ENCODE measurements around the gene TMEM267.
A peak's percentile ranks its signal among the peaks of the same experiment; 100 is the strongest.
"Not testable (repeated sequence)": the region's sequence is repeated elsewhere in the genome, so short reads cannot be mapped to it uniquely, and the experiment has no call there.

The TMEM267 gene

GRCh38 chr5:43402524-43403066 lies 81.1 kb downstream of the TMEM267 start:
- not testable (repeated sequence) for DNase-seq (ENCODE audit: low read depth)

- DNase-seq (ENCODE audit: low read depth) = peak; percentile 20
Measured at GRCh38 chr5:43401827-43402226, 81.8 kb downstream of the TMEM267 start.

GRCh38 chr5:43400082-43400481 lies 83.6 kb downstream of the TMEM267 start:
- peak; percentile 27 for DNase-seq (ENCODE audit: low read depth)

- no peak for DNase-seq (ENCODE audit: low read depth)
Measured at GRCh38 chr5:43396762-43397304, 86.8 kb downstream of the TMEM267 start.
